ENCODE measurements around the gene WDR13. TPM values are rescaled to one million over a fixed set of nuclear protein-coding genes. Genes with fewer than 3 reads are reported as not detected.

WDR13 gene
- total RNA-seq, 2 donors from 2014 or later, result 132 to 134 TPM

DNA sequence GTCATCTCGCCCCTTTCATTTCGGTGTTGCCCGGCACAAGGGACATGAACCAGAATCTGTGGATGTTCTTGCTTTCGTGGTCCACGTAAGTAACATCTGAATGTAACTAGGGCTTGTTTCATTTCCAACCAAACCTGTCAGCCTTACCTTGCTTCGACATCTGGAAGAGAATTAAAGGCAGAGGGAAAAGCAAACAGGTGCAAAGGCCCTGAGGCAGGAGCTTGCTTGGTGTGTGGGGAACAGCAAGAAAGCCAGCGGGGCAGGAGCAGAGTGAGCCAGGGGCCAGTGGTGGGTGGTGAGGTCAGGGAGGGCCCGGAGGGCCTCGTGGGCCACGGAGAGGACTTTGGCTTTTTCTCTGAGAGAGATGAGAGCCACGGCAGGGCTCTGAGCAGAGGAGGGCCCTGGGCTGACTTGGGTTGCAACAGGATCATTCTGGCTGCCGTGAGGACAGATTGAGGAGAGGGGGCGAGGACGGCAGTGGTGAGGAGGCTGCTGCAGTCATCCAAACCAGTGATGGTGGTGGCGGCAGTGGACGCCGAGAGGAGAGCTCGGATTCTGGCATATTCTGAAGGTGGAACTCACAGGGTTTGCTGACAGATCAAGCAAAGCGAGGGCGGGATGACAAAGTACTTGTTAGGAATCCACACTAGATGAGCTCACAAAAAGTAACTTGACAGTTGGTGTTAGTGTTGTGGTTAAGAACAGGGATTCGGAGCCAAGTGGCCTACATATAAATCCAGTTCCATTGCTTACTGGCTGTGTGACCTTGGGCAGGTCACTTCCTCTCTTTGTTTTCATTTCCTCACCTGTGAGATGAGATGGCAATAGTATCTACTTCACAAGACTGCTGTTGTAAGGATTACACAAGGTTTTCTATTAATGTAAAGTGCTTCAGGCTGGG is 6.8 kb upstream of the WDR13 start:
- no peak overlapping the region for H3K4me3 ChIP-seq
- peaks cover 15% of the 10 kb centered on the region for H3K4me1 ChIP-seq
- DNase-seq, result no peak
- ATAC-seq, result peak; percentile 37
- H3K27ac ChIP-seq, result peak overlapping the region; percentile 81 to 89 (median 85)
- H3K9me3 ChIP-seq, result no peaks in the 10 kb centered on the region
- no peaks in the 10 kb centered on the region for H3K36me3 ChIP-seq (replicated peaks in 1 of 2; ENCODE audit: insufficient read depth in 1 of 2, low read depth in 2 of 2)
- intact Hi-C loops (cut with DNase I), result no loop called here
- H3K27me3 ChIP-seq, result no peaks in the 10 kb centered on the region
- TF ChIP-seq POLR2A (IDR thresholded peaks at IDR 0.05) (peak in 2 of 3 donors; percentile 3 to 14), CTCF (IDR thresholded peaks at IDR 0.05) (no peak)
- WGBS, 2 donors, result 70 to 83% methylated on average over 10 to 19 of the region's 21 CpGs

DNA sequence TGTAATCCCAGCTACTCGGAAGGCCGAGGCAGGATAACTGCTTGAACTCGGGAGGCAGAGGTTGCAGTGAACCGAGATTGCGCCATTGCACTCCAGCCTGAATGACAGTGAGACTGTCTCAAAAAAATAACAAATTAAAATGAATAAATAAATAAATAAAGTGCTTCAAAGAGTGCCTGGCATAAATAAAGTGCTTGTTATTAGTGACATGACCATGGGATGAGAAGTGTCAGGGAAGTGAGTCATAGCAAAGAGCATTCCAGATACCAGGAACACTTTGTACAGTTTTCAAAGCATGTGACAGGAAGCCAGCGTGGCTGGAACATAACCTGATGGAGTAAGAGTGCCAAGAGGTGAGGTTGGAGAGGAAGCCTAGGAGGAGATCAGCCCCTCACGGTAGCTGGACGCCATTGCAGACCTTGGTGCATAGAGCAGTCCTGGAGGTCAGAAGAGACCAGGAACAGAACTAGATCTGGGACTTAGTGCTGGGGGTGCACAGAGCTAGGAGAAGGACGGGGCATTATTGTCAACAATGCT is 6.0 kb upstream of the WDR13 start:
- WGBS, 2 donors, result 16 to 52% methylated on average over 4 to 9 of the region's 9 CpGs
- no peaks in the 10 kb centered on the region for H3K9me3 ChIP-seq
- ATAC-seq, result peak; percentile 85
- DNase-seq, result peak; percentile 71 to 85 (median 84)
- intact Hi-C loops (cut with DNase I), result no loop called here
- no peak overlapping the region for H3K4me3 ChIP-seq
- H3K27ac ChIP-seq, result peak overlapping the region; percentile 81 to 89 (median 85)
- peaks cover 19% of the 10 kb centered on the region for H3K4me1 ChIP-seq
- H3K36me3 ChIP-seq (replicated peaks in 1 of 2; ENCODE audit: insufficient read depth in 1 of 2, low read depth in 2 of 2), result no peaks in the 10 kb centered on the region
- H3K27me3 ChIP-seq, result no peaks in the 10 kb centered on the region
- peak; percentile 68 to 73 (median 70) for TF ChIP-seq POLR2A (IDR thresholded peaks at IDR 0.05)
- peak in 4 of 7 experiments; percentile 35 to 47 (median 42) for TF ChIP-seq CTCF (IDR thresholded peaks at IDR 0.05)

DNA sequence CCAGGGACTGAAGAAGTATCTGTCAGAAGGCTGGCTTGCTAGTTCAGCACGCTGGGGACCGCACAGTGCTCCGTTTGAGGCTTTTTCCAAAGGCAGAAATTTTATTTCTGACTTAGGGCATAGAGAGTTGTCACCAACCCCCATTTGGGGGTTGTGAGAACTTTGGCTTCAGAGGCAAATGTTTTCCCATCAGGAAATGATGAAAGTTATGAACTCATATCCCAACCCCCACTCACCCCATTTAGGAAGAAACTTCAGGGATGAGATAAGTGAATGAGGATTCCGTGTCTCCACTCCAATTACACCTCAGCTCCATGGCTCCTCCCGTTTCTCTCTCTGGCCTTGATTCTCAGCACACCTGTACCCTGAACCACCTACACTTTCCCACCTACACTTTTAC is 4.3 kb upstream of the WDR13 start:
- H3K36me3 ChIP-seq (replicated peaks in 1 of 2; ENCODE audit: insufficient read depth in 1 of 2, low read depth in 2 of 2), result no peaks in the 10 kb centered on the region
- ATAC-seq (no peak), DNase-seq (no peak)
- H3K27ac ChIP-seq, result peak overlapping the region; percentile 5 to 89 (median 85)
- H3K27me3 ChIP-seq, result no peaks in the 10 kb centered on the region
- peaks cover 27% of the 10 kb centered on the region for H3K4me1 ChIP-seq
- 62 to 67% methylated on average over 5 of the region's 5 CpGs for WGBS, 2 donors
- TF ChIP-seq CTCF (IDR thresholded peaks at IDR 0.05), result no peak
- peak in 2 of 3 donors; percentile 10 to 26 for TF ChIP-seq POLR2A (IDR thresholded peaks at IDR 0.05)
- no peaks in the 10 kb centered on the region for H3K9me3 ChIP-seq
- no peak overlapping the region for H3K4me3 ChIP-seq
- intact Hi-C loops (cut with DNase I), result no loop called here

DNA sequence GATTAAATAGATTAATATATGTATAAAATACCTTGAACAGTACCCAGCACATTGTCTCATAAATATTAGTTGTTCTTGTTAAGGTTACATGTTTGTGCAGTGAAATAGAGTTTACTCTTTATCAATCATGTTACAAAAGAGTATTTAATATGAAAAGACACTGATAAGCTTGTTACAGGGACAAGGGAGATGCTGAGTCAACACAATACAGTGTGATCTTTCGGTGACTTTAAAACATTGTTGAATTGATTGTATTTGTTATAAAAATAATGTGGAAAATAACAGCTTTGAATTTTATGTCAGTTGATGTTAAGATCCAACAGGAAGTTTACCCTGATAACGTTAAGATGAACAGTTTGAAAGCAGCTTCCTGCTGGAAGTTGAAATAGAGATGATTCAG is 1.4 kb upstream of the WDR13 start:
- 8 to 16% methylated on average over 2 of the region's 2 CpGs for WGBS, 2 donors
- H3K27ac ChIP-seq, result peak overlapping the region in 2 of 4 donors; percentile 97
- H3K9me3 ChIP-seq, result no peaks in the 10 kb centered on the region
- no peak for DNase-seq
- peaks cover 10 to 13% of the 10 kb centered on the region in 2 donors for H3K36me3 ChIP-seq (replicated peaks in 1 of 2; ENCODE audit: insufficient read depth in 1 of 2, low read depth in 2 of 2)
- no peak for ATAC-seq
- no peak for TF ChIP-seq POLR2A (IDR thresholded peaks at IDR 0.05)
- no peak overlapping the region for H3K4me3 ChIP-seq
- no peaks in the 10 kb centered on the region for H3K27me3 ChIP-seq
- H3K4me1 ChIP-seq, result peaks cover 33% of the 10 kb centered on the region
- intact Hi-C loops (cut with DNase I), result no loop called here

- no peaks in the 10 kb centered on the region for H3K27me3 ChIP-seq
- H3K27ac ChIP-seq, result peak overlapping the region in 1 of 4 donors; percentile 76
Observed at GRCh38 chrX:48598614-48599013, 1.3 kb downstream of the WDR13 start.

More at GRCh38 chrX:48598614-48599013, 1.3 kb downstream of the WDR13 start:
- TF ChIP-seq CTCF (IDR thresholded peaks at IDR 0.05), result no peak
- no peak for TF ChIP-seq POLR2A (IDR thresholded peaks at IDR 0.05)
- intact Hi-C loops (cut with DNase I), result no loop called here
- Histone ChIP-seq H3K36me3 (replicated peaks in 1 of 2; ENCODE audit: insufficient read depth in 1 of 2, low read depth in 2 of 2) (peaks cover 10 to 13% of the 10 kb centered on the region in 2 donors), H3K4me3 (no peak overlapping the region), H3K4me1 (peaks cover 25% of the 10 kb centered on the region), H3K9me3 (no peaks in the 10 kb centered on the region)
- DNase-seq, result no peak
- 30 to 88% methylated on average over 2 to 19 of the region's 25 CpGs for WGBS, 2 donors
- no peak for ATAC-seq

Data from body of pancreas (tissue), 4 donors.